Body of pancreas (tissue), 4 donors: ENCODE measurements around the gene OSTF1. TPM values are rescaled to one million over a fixed set of nuclear protein-coding genes. Genes with fewer than 3 reads are reported as not detected.

Source experiments
- ATAC-seq: fragments of 150-250 bp; one replicate; pipeline ENCODE4 v1.9.1; 2016
- DNase-seq, 4 donors: peaks; one replicate each; pipeline ENCODE4 v3.0.0-alpha.2; 2019
- H3K27ac ChIP-seq, 4 donors: fragments of 200-600 bp; sonication (generic); 1 replicate in 3 of 4; 2 replicates in 1 of 4; pipeline versions ENCODE4 v1.5.1 to v1.6.1; 2016 to 2019; ENCODE audit warnings: mild to moderate bottlenecking in 1 of 4, mixed read lengths in 1 of 4, moderate library complexity in 1 of 4
- H3K27me3 ChIP-seq, 2 donors: fragments of 200-600 bp; sonication (generic); one replicate each; pipeline ENCODE4 v1.6.0; 2016; ENCODE audit warnings: mild to moderate bottlenecking in 1 of 2
- H3K36me3 ChIP-seq, 2 donors: fragments of 200-600 bp; sonication (generic); replicated peaks in 1 of 2; 2 replicates each; pipeline ENCODE4 v1.5.1; 2016; ENCODE audit warnings: low read depth in 2 of 2; ENCODE audit not compliant: insufficient read depth in 1 of 2
- H3K4me1 ChIP-seq: fragments of 200-600 bp; sonication (generic); one replicate; pipeline ENCODE4 v1.6.0; 2016
- H3K4me3 ChIP-seq, 2 donors: fragments of 200-600 bp; sonication (generic); 1 replicate in 1 of 2; 2 replicates in 1 of 2; pipeline ENCODE4 v1.5.1; 2016 to 2019
- H3K9me3 ChIP-seq, 3 donors: fragments of 200-600 bp; sonication (generic); 1 replicate in 2 of 3; 2 replicates in 1 of 3; pipeline ENCODE4 v1.5.1; 2016
- CTCF ChIP-seq, 7 experiments: fragments of 450-650 bp in 4 of 7; fragments of 200-600 bp in 3 of 7; sonication (generic) in 3 of 7; IDR thresholded peaks; one replicate each; pipeline ENCODE4 v1.5.1; 2016 to 2019; ENCODE audit warnings: antibody characterized with exemption in 7 of 7
- POLR2A ChIP-seq, 3 donors: fragments of 450-650 bp; IDR thresholded peaks; one replicate each; pipeline ENCODE4 v1.6.1; 2016; ENCODE audit warnings: antibody characterized with exemption in 3 of 3, mild to moderate bottlenecking in 2 of 3
- WGBS, 2 donors: methylation state at CpG; one replicate each; pipeline ENCODE4 v1.1.5; 2017; 5-methylcytosine and 5-hydroxymethylcytosine counted together
- intact Hi-C: fragments of 100-400 bp; cut with DNase I; formaldehyde crosslinking; loops from one replicate; pipeline ENCODE4 v1.15.1; 2023
- total RNA-seq, 2 donors: library from RNA; depleted of rRNA; stranded (reverse); fragments of >200 nt; gene quantifications; one replicate each; pipeline ENCODE4 v1.1.0, GENCODE V29; 2016

OSTF1 gene
- total RNA-seq, 2 donors from 2014 or later, result 10.4 to 12.9 TPM

- H3K4me1 ChIP-seq, result no peaks in the 10 kb centered on the region
- H3K4me3 ChIP-seq, result no peak overlapping the region
- DNase-seq (no peak), ATAC-seq (no peak)
- no peak overlapping the region for H3K27ac ChIP-seq
- H3K36me3 ChIP-seq, result no peaks in the 10 kb centered on the region
- no peak for TF ChIP-seq CTCF (IDR thresholded peaks at IDR 0.05)
- TF ChIP-seq POLR2A (IDR thresholded peaks at IDR 0.05), result no peak
- intact Hi-C loops, result no loop called here
- no peaks in the 10 kb centered on the region for H3K9me3 ChIP-seq
- no peaks in the 10 kb centered on the region for H3K27me3 ChIP-seq
- WGBS, 2 donors, result 80 to 97% methylated on average over 6 of the region's 6 CpGs
Measured at GRCh38 chr9:75150512-75150911, 62.2 kb downstream of the OSTF1 start.

- WGBS, 2 donors, result 91 to 97% methylated on average over 5 of the region's 5 CpGs
Measured at GRCh38 chr9:75152416-75152815, 64.1 kb downstream of the OSTF1 start.

GRCh38 chr9:75156858-75157257 lies 68.5 kb downstream of the OSTF1 start:
- ATAC-seq (no peak), DNase-seq (no peak)
- Histone ChIP-seq H3K27ac (no peak overlapping the region), H3K9me3 (no peaks in the 10 kb centered on the region), H3K36me3 (no peaks in the 10 kb centered on the region), H3K4me3 (no peak overlapping the region), H3K4me1 (no peaks in the 10 kb centered on the region), H3K27me3 (no peaks in the 10 kb centered on the region)
- intact Hi-C loops, result no loop called here
- 0 to 91% methylated on average over 1 of the region's 1 CpG for WGBS, 2 donors
- TF ChIP-seq CTCF (IDR thresholded peaks at IDR 0.05) (no peak), POLR2A (IDR thresholded peaks at IDR 0.05) (no peak)

More at GRCh38 chr9:75152416-75152815, 64.1 kb downstream of the OSTF1 start:
- Histone ChIP-seq H3K27me3 (no peaks in the 10 kb centered on the region), H3K4me3 (no peak overlapping the region), H3K36me3 (no peaks in the 10 kb centered on the region), H3K9me3 (no peaks in the 10 kb centered on the region), H3K27ac (no peak overlapping the region), H3K4me1 (no peaks in the 10 kb centered on the region)
- ATAC-seq (no peak), DNase-seq (no peak)
- TF ChIP-seq POLR2A (IDR thresholded peaks at IDR 0.05) (no peak), CTCF (IDR thresholded peaks at IDR 0.05) (no peak)
- intact Hi-C loops, result no loop called here

- no peak for TF ChIP-seq POLR2A (IDR thresholded peaks at IDR 0.05)
- no peak for TF ChIP-seq CTCF (IDR thresholded peaks at IDR 0.05)
- Histone ChIP-seq H3K27ac (no peak overlapping the region), H3K4me3 (no peak overlapping the region), H3K27me3 (no peaks in the 10 kb centered on the region), H3K9me3 (no peaks in the 10 kb centered on the region), H3K4me1 (no peaks in the 10 kb centered on the region), H3K36me3 (no peaks in the 10 kb centered on the region)
- intact Hi-C loops, result no loop called here
- ATAC-seq (no peak), DNase-seq (no peak)
- WGBS, 2 donors, result 88 to 90% methylated on average over 2 of the region's 2 CpGs
Measured at GRCh38 chr9:75161116-75161857, 73.0 kb downstream of the OSTF1 start.

GRCh38 chr9:75163764-75164163 lies 75.5 kb downstream of the OSTF1 start:
- Histone ChIP-seq H3K4me1 (no peaks in the 10 kb centered on the region), H3K9me3 (no peaks in the 10 kb centered on the region), H3K4me3 (no peak overlapping the region), H3K36me3 (peaks cover 0 to 2% of the 10 kb centered on the region in 2 donors), H3K27me3 (no peaks in the 10 kb centered on the region), H3K27ac (no peak overlapping the region)
- DNase-seq, result no peak
- no peak for ATAC-seq
- TF ChIP-seq CTCF (IDR thresholded peaks at IDR 0.05) (no peak), POLR2A (IDR thresholded peaks at IDR 0.05) (no peak)
- WGBS, 2 donors, result 96 to 97% methylated on average over 5 of the region's 5 CpGs
- intact Hi-C loops, result no loop called here
